CD1c-positive myeloid dendritic cell (primary cell): ENCODE data around the gene HSD17B14.
"Not testable (repeated sequence)": the region's sequence is repeated elsewhere in the genome, so short reads cannot be mapped to it uniquely, and the experiment has no call there.

Source experiments
- DNase-seq: peaks from one replicate; pipeline ENCODE4 v3.0.0-alpha.2; 2016; ENCODE audit errors: extremely low spot score

Gene HSD17B14

GRCh38 chr19:48797103-48797502 is 39.2 kb downstream of the HSD17B14 start:
- no peak for DNase-seq

GRCh38 chr19:48796298-48797083 is 39.8 kb downstream of the HSD17B14 start:
- no peak for DNase-seq

GRCh38 chr19:48795685-48796070 is 40.6 kb downstream of the HSD17B14 start:
- DNase-seq, result no peak

GRCh38 chr19:48795055-48795684 is 41.1 kb downstream of the HSD17B14 start:
- DNase-seq, result peak; percentile 94

GRCh38 chr19:48794291-48794690 is 42.0 kb downstream of the HSD17B14 start:
- no peak for DNase-seq

GRCh38 chr19:48793271-48793670 is 43.0 kb downstream of the HSD17B14 start:
- no peak for DNase-seq

- DNase-seq, result not testable (repeated sequence)
Measured at GRCh38 chr19:48787331-48787730, 49.0 kb downstream of the HSD17B14 start.

GRCh38 chr19:48786422-48786821 is 49.9 kb downstream of the HSD17B14 start:
- DNase-seq, result not testable (repeated sequence)

- DNase-seq, result no peak
Measured at GRCh38 chr19:48784527-48784926, 51.8 kb downstream of the HSD17B14 start.

- DNase-seq, result peak; percentile 88
Measured at GRCh38 chr19:48780631-48781391, 55.5 kb downstream of the HSD17B14 start.

GRCh38 chr19:48779636-48780035 is 56.7 kb downstream of the HSD17B14 start:
- no peak for DNase-seq

GRCh38 chr19:48777720-48778119 is 58.6 kb downstream of the HSD17B14 start:
- no peak for DNase-seq

GRCh38 chr19:48777139-48777538 is 59.2 kb downstream of the HSD17B14 start:
- DNase-seq, result no peak

GRCh38 chr19:48772503-48772953 is 63.8 kb downstream of the HSD17B14 start:
- no peak for DNase-seq

GRCh38 chr19:48770734-48771472 is 65.4 kb downstream of the HSD17B14 start:
- DNase-seq, result no peak

GRCh38 chr19:48770266-48770665 is 66.0 kb downstream of the HSD17B14 start:
- no peak for DNase-seq

GRCh38 chr19:48768994-48769713 is 67.1 kb downstream of the HSD17B14 start:
- DNase-seq, result peak; percentile 57

GRCh38 chr19:48768171-48768753 is 68.0 kb downstream of the HSD17B14 start:
- DNase-seq, result not testable (repeated sequence)

GRCh38 chr19:48765816-48766215 is 70.5 kb downstream of the HSD17B14 start:
- DNase-seq, result not testable (repeated sequence)
